ENCODE measurements around the gene DDX27. TPM values are rescaled to one million over a fixed set of nuclear protein-coding genes. Genes with fewer than 3 reads are reported as not detected.

Gene DDX27
- polyA plus RNA-seq, 3 donors from 2014 or later = 14.3 to 41.9 (median 18.7) TPM

Other genes with a start within 250 kb of the DDX27 start
- 10 to 100 TPM in 2 of 3 donors, 1 to 10 TPM in 1; 8.1 to 21.0 (median 10.3) TPM for gene CSE1L, start 173.1 kb upstream of the DDX27 start, polyA plus RNA-seq
- gene STAU1, start 31.1 kb upstream of the DDX27 start, polyA plus RNA-seq = 10 to 100 TPM; 18.0 to 43.3 (median 18.2) TPM
- 10 to 100 TPM; 17.2 to 59.2 (median 17.9) TPM for gene ZNFX1, start 58.6 kb downstream of the DDX27 start, polyA plus RNA-seq

Measured in immature natural killer cell (primary cell).